Right lobe of liver (tissue), 6 donors: ENCODE measurements around the gene GIN1. TPM values are rescaled to one million over a fixed set of nuclear protein-coding genes. Genes with fewer than 3 reads are reported as not detected.

Source experiments
- ATAC-seq, 4 donors: fragments of 200-7000 bp; cut with Tn5 transposase; one replicate each; pipeline ENCODE4 v1.9.1; 2020; ENCODE audit warnings: mild to moderate bottlenecking in 4 of 4, moderate library complexity in 4 of 4
- DNase-seq, 3 donors: peaks; one replicate each; pipeline ENCODE4 v3.0.0-alpha.2; 2020
- H3K27ac ChIP-seq, 3 donors: fragments of 200-600 bp; one replicate each; pipeline ENCODE4 v1.8.0; 2022
- H3K27me3 ChIP-seq, 2 donors: fragments of 200-600 bp; one replicate each; pipeline ENCODE4 v1.8.0; 2022
- H3K36me3 ChIP-seq, 4 donors: fragments of 200-600 bp; sonication (generic) in 1 of 4; one replicate each; pipeline versions ENCODE4 v1.5.1 to v1.8.0; 2017 to 2022; ENCODE audit warnings: control low read depth in 1 of 4
- H3K4me1 ChIP-seq, 4 donors: fragments of 200-600 bp; sonication (generic) in 1 of 4; one replicate each; pipeline versions ENCODE4 v1.5.1 to v1.8.0; 2017 to 2022; ENCODE audit warnings: control low read depth in 1 of 4
- H3K4me3 ChIP-seq, 3 donors: fragments of 200-600 bp; one replicate each; pipeline ENCODE4 v1.8.0; 2022
- H3K9me3 ChIP-seq, 4 donors: fragments of 200-600 bp; sonication (generic) in 1 of 4; one replicate each; pipeline versions ENCODE4 v1.5.1 to v1.8.0; 2017 to 2022; ENCODE audit warnings: control low read depth in 1 of 4
- CTCF ChIP-seq, 4 donors: fragments of 200-600 bp in 3 of 4; fragments of 450-650 bp in 1 of 4; IDR thresholded peaks; one replicate each; pipeline versions ENCODE4 v1.5.1 to v1.8.0; 2016 to 2022; ENCODE audit warnings: antibody characterized with exemption in 4 of 4, mild to moderate bottlenecking in 2 of 4
- POLR2A ChIP-seq: fragments of 450-650 bp; IDR thresholded peaks from one replicate; pipeline ENCODE4 v1.6.1; 2017; ENCODE audit warnings: antibody characterized with exemption, mild to moderate bottlenecking
- WGBS: methylation state at CpG from one replicate; pipeline ENCODE4 v1.1.6; 2018; ENCODE audit warnings: low coverage, low lambda C conversion rate; ENCODE audit not compliant: insufficient coverage; ENCODE audit errors: missing lambda C conversion rate; 5-methylcytosine and 5-hydroxymethylcytosine counted together
- intact Hi-C, 2 donors: fragments of 100-400 bp; cut with DNase I; formaldehyde crosslinking; loops; one replicate each; pipeline versions ENCODE4 v1.11.2 to v1.14.1; 2022
- total RNA-seq, 6 experiments: library from RNA; depleted of rRNA in 2 of 6; stranded (reverse); fragments of >200 nt in 2 of 6; fragmentation: NEBNext Ultra II Directional in 3 of 6; extraction: Animal tissue kit (Norgen Biotek cat#: 25700) in 3 of 6; gene quantifications; one replicate each; pipeline versions ENCODE4 v1.1.0 to v1.2.4, GENCODE V29; 2016 to 2023
- donor health status: DM: no; HTN: yes; CAD: no.
- donor health status: DM: no; HTN: no; CAD: no.
- donor health status: DM: no; HTN: no; CAD: no.
- donor health status: DM: no; HTN: yes; CAD: no.
- donor health status: DM: no; HTN: yes; CAD: no.

GIN1 gene
- total RNA-seq, 6 experiments from 2014 or later, result 3.7 to 5.7 (median 4.6) TPM

GRCh38 chr5:103133231-103133630 lies 13.3 kb upstream of the GIN1 start:
- no peak for DNase-seq
- 22% methylated on average over 2 of the region's 2 CpGs for WGBS
- Histone ChIP-seq H3K27ac (peak overlapping the region in 2 of 3 donors; percentile 6 to 19), H3K9me3 (no peaks in the 10 kb centered on the region), H3K36me3 (no peaks in the 10 kb centered on the region), H3K4me1 (peaks cover 0 to 12% (median 0%) of the 10 kb centered on the region in 4 donors), H3K27me3 (no peaks in the 10 kb centered on the region), H3K4me3 (no peak overlapping the region)
- intact Hi-C loops, result no loop called here
- TF ChIP-seq POLR2A (no peak), CTCF (IDR thresholded peaks at IDR 0.05) (no peak)
- ATAC-seq, result peak in 3 of 4 donors; percentile 59 to 83 (median 60)

DNA sequence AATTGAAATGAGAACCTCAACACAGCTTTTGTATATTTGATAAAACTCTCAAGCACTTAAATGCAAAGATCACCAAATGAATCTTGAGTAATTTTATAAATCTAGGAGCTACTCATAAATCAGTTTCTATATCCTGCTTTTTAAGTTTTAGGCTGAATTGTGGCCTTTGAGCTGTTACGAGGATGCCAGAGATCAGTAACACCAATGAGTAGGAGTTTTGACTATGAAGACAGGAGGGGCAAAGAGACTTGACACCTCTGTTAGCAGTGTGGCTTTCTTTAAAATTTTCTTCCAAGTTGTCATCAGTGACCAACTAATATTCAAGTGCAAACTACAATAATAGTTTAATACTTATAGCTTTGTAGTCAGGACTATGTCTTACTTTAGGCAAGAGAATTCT lies 12.7 kb upstream of the GIN1 start:
- intact Hi-C loops, result no loop called here
- ATAC-seq (peak; percentile 60 to 82 (median 74)), DNase-seq (no peak)
- no peaks in the 10 kb centered on the region for H3K36me3 ChIP-seq
- H3K4me1 ChIP-seq, result peaks cover 0 to 12% (median 0%) of the 10 kb centered on the region in 4 donors
- H3K4me3 ChIP-seq, result no peak overlapping the region
- H3K27me3 ChIP-seq, result no peaks in the 10 kb centered on the region
- no peak for TF ChIP-seq POLR2A
- TF ChIP-seq CTCF (IDR thresholded peaks at IDR 0.05), result no peak
- peak overlapping the region in 2 of 3 donors; percentile 6 to 19 for H3K27ac ChIP-seq
- 31% methylated on average over 1 of the region's 1 CpG for WGBS
- no peaks in the 10 kb centered on the region for H3K9me3 ChIP-seq

DNA sequence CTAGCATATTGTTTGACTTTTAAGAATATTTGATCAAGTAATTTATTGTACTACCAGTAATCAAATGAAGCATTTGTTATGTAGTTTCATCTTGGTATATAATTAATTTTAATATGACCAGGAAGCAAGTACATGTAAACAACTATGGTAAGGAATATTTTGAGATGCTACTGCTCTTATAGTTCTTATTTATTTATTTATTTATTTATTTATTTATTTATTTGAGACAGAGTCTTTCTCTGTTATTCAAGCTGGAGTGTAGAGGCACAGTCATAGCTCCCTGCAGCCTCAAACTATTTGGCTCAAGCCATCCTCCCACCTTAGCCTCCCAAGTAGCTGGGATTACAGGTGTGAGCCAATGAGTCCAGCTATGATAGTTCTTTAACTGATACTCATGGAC lies 8.3 kb upstream of the GIN1 start:
- Histone ChIP-seq H3K4me1 (peaks cover 0 to 6% (median 0%) of the 10 kb centered on the region in 4 donors), H3K27me3 (no peaks in the 10 kb centered on the region), H3K4me3 (no peak overlapping the region), H3K36me3 (no peaks in the 10 kb centered on the region), H3K9me3 (no peaks in the 10 kb centered on the region), H3K27ac (no peak overlapping the region)
- TF ChIP-seq POLR2A (no peak), CTCF (IDR thresholded peaks at IDR 0.05) (no peak)
- no peak for DNase-seq
- ATAC-seq, result no peak
- intact Hi-C loops, result no loop called here

DNA sequence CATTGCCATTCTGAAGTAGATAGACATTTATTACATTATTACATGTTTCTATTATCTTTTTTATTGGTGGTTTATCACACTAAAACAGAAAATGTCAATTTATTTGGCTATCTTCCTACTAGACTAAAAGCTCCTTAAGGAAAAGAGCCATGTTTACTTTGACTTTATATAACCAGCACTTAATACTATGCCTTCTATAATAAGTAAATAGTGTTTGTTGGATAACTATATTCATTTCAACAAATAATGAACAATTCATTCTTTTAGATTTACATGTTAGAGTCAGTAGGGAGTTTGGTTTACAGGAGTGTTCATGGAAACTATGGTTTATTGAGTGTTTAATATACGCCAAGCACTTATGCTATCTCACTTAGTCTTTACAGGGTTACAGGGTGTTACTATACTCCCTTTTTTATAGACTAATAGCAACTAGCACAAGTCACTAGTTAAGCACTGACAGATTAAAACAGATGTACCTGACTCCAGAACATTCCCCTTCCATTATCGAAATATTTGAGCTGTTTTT lies 7.4 kb upstream of the GIN1 start:
- ATAC-seq (no peak), DNase-seq (no peak)
- WGBS, result 96% methylated on average over 2 of the region's 2 CpGs
- H3K4me3 ChIP-seq, result no peak overlapping the region
- no peaks in the 10 kb centered on the region for H3K27me3 ChIP-seq
- intact Hi-C loops, result no loop called here
- no peaks in the 10 kb centered on the region for H3K9me3 ChIP-seq
- TF ChIP-seq POLR2A, result no peak
- no peak for TF ChIP-seq CTCF (IDR thresholded peaks at IDR 0.05)
- no peak overlapping the region for H3K27ac ChIP-seq
- no peaks in the 10 kb centered on the region for H3K4me1 ChIP-seq
- no peaks in the 10 kb centered on the region for H3K36me3 ChIP-seq

GRCh38 chr5:103126557-103126956 lies 6.6 kb upstream of the GIN1 start:
- Histone ChIP-seq H3K4me1 (peaks cover 0 to 3% (median 0%) of the 10 kb centered on the region in 4 donors), H3K27me3 (no peaks in the 10 kb centered on the region), H3K36me3 (no peaks in the 10 kb centered on the region), H3K27ac (no peak overlapping the region), H3K9me3 (no peaks in the 10 kb centered on the region), H3K4me3 (no peak overlapping the region)
- intact Hi-C loops, result no loop called here
- no peak for TF ChIP-seq POLR2A
- TF ChIP-seq CTCF (IDR thresholded peaks at IDR 0.05), result no peak
- WGBS, result 84% methylated on average over 5 of the region's 5 CpGs
- DNase-seq (no peak), ATAC-seq (no peak)
